WTC11 (cell line): Measurements from ENCODE around the gene PLEKHN1.

Experiments
- CREB1 ChIP-seq: sonication (generic); formaldehyde crosslinking; IDR thresholded peaks from 2 replicates; pipeline ENCODE4 v1.8.0; 2023; ENCODE audit warnings: mild to moderate bottlenecking, missing genetic modification reagents
- CTCF ChIP-seq: fragments of 200-600 bp; IDR thresholded peaks from 2 replicates; pipeline ENCODE4 v1.8.0; 2022; ENCODE audit warnings: antibody characterized with exemption
- E2F1 ChIP-seq: sonication (generic); formaldehyde crosslinking; IDR thresholded peaks from 2 replicates; pipeline ENCODE4 v1.8.0; 2022; ENCODE audit warnings: mild to moderate bottlenecking, missing genetic modification reagents
- ESRRA ChIP-seq: sonication (generic); formaldehyde crosslinking; IDR thresholded peaks from 2 replicates; pipeline ENCODE4 v1.8.1; 2022; ENCODE audit warnings: mild to moderate bottlenecking, missing genetic modification reagents, borderline replicate concordance
- GABPB1 ChIP-seq: sonication (generic); formaldehyde crosslinking; IDR thresholded peaks from 2 replicates; pipeline ENCODE4 v1.8.1; 2023; ENCODE audit warnings: mild to moderate bottlenecking, missing genetic modification reagents
- NR1H2 ChIP-seq: sonication (generic); formaldehyde crosslinking; IDR thresholded peaks from 2 replicates; pipeline ENCODE4 v1.9.0; 2021; ENCODE audit warnings: mild to moderate bottlenecking, moderate library complexity, missing genetic modification reagents
- NR3C1 ChIP-seq: sonication (generic); formaldehyde crosslinking; conservative IDR thresholded peaks from 2 replicates; pipeline ENCODE4 v1.8.1; 2023; ENCODE audit warnings: low read depth, mild to moderate bottlenecking, missing genetic modification reagents
- SMAD3 ChIP-seq: sonication (generic); formaldehyde crosslinking; IDR thresholded peaks from 2 replicates; pipeline ENCODE4 v1.8.0; 2022; ENCODE audit warnings: missing genetic modification reagents, mild to moderate bottlenecking, borderline replicate concordance
- SP1 ChIP-seq: sonication (generic); formaldehyde crosslinking; conservative IDR thresholded peaks from 2 replicates; pipeline ENCODE4 v1.8.1; 2022; ENCODE audit warnings: missing genetic modification reagents
- USF2 ChIP-seq: sonication (generic); formaldehyde crosslinking; IDR thresholded peaks from 2 replicates; pipeline ENCODE4 v1.8.1; 2023; ENCODE audit warnings: mild to moderate bottlenecking, missing genetic modification reagents, moderate library complexity
- ZNF138 ChIP-seq: sonication (generic); formaldehyde crosslinking; conservative IDR thresholded peaks from 2 replicates; pipeline ENCODE4 v1.8.1; 2022; ENCODE audit warnings: mild to moderate bottlenecking, moderate library complexity, missing genetic modification reagents
- ZNF219 ChIP-seq: sonication (generic); formaldehyde crosslinking; IDR thresholded peaks from 2 replicates; pipeline ENCODE4 v1.8.0; 2023; ENCODE audit warnings: missing genetic modification reagents, mild to moderate bottlenecking, borderline replicate concordance

GRCh38 chr1:984476-984814 is 18.2 kb downstream of the PLEKHN1 start:
- no peak for TF ChIP-seq SP1
- TF ChIP-seq ESRRA (CRISPR knock-in tag) = no peak
- no peak for TF ChIP-seq SMAD3 (CRISPR knock-in tag)
- no peak for TF ChIP-seq CTCF
- TF ChIP-seq NR3C1 (CRISPR knock-in tag) = no peak
- TF ChIP-seq USF2 = no peak
- no peak for TF ChIP-seq GABPB1
- TF ChIP-seq ZNF138 (CRISPR knock-in tag) = no peak
- no peak for TF ChIP-seq E2F1
- TF ChIP-seq CREB1 = no peak
- no peak for TF ChIP-seq ZNF219 (CRISPR knock-in tag)
- no peak for TF ChIP-seq NR1H2
